Testis (tissue), 3 donors: Measurements from ENCODE around the gene MS4A15. TPM values are rescaled to one million over a fixed set of nuclear protein-coding genes. Genes with fewer than 3 reads are reported as not detected.

ENCODE experiments used
- DNase-seq: peaks from one replicate; pipeline ENCODE4 v3.0.0-alpha.2; 2019
- H3K27ac ChIP-seq, 2 donors: fragments of 200-600 bp; sonication (generic); one replicate each; pipeline ENCODE4 v1.5.1; 2019
- H3K27me3 ChIP-seq: fragments of 200-600 bp; sonication (generic); one replicate; pipeline ENCODE4 v1.5.1; 2019
- H3K36me3 ChIP-seq: fragments of 200-600 bp; sonication (generic); one replicate; pipeline ENCODE4 v1.5.1; 2017; ENCODE audit warnings: low read depth; ENCODE audit errors: missing control alignments
- H3K4me1 ChIP-seq: fragments of 200-600 bp; sonication (generic); one replicate; pipeline ENCODE4 v1.5.1; 2019
- H3K4me3 ChIP-seq, 2 donors: fragments of 200-600 bp; sonication (generic); one replicate each; pipeline ENCODE4 v1.5.1; 2017 to 2019
- H3K9me3 ChIP-seq: fragments of 200-600 bp; sonication (generic); one replicate; pipeline ENCODE4 v1.5.1; 2017
- POLR2A ChIP-seq: fragments of 450-650 bp; IDR thresholded peaks from one replicate; pipeline ENCODE4 v1.6.1; 2017; ENCODE audit warnings: antibody characterized with exemption, mild to moderate bottlenecking, moderate library complexity
- WGBS, 2 donors: methylation state at CpG; one replicate each; pipeline ENCODE4 v1.1.5; 2018; 5-methylcytosine and 5-hydroxymethylcytosine counted together
- intact Hi-C: fragments of 100-400 bp; cut with DNase I; formaldehyde crosslinking; loops from one replicate; pipeline ENCODE4 v1.15.1; 2023; ENCODE audit warnings: low total_unique reads
- polyA plus RNA-seq: library from polyadenylated mRNA; stranded (reverse); fragments of 350-450 nt; fragmentation: Illumina TruSeq; extraction: RNeasy Lipid Tissue Mini Kit (QIAGEN cat#74804); gene quantifications from one replicate; pipeline ENCODE4 v1.2.3, GENCODE V29; 2014; ENCODE audit warnings: low read depth, low replicate concordance; ENCODE audit not compliant: insufficient read depth
- total RNA-seq, 2 donors: library from RNA; depleted of rRNA; stranded (reverse); fragments of >200 nt; gene quantifications; one replicate each; pipeline ENCODE4 v1.2.3, GENCODE V29; 2016
- TF ChIP-seq, protein P1 (sequence below), 3 experiments: fragments of 450-650 bp in 2 of 3; fragments of 200-600 bp in 1 of 3; sonication (generic) in 1 of 3; IDR thresholded peaks; one replicate each; pipeline ENCODE4 v1.5.1; 2016 to 2019; ENCODE audit warnings: antibody characterized with exemption in 3 of 3, mild to moderate bottlenecking in 2 of 3, moderate library complexity in 1 of 3

Gene MS4A15
- total and polyA plus RNA-seq, 3 donors from 2014 or later, result 0.31 to 0.82 (median 0.56) TPM

DNA sequence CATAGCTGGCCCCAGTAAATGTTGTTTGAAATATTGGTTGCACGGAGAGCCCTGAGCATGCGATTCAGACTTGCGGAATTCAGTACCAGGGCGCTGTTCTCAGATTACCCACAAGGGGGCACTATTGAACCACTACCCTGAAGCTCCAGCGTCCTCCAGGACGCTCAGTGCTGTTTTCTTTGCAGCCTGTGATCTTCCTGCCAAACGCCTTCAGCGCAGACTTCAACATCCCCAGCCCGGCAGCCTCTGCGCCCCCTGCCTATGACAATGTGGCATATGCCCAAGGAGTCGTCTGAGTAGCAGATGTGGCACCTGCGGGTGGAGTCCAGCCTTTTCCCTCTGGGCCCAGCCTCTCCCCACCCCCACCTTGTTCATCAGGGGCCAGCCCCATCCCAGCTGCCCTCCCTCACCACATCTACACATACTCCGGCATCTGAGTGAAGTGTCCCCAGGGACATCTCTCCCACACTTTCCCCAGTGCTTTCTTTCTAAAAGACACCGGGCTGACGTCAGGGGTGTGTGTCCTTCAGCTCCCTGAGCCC lies 18.8 kb downstream of the MS4A15 start:
- DNase-seq, result peak; percentile 95
- no peaks in the 10 kb centered on the region for H3K36me3 ChIP-seq
- intact Hi-C loops, result no loop called here
- no peak for TF ChIP-seq POLR2A
- TF ChIP-seq, protein P1, sequence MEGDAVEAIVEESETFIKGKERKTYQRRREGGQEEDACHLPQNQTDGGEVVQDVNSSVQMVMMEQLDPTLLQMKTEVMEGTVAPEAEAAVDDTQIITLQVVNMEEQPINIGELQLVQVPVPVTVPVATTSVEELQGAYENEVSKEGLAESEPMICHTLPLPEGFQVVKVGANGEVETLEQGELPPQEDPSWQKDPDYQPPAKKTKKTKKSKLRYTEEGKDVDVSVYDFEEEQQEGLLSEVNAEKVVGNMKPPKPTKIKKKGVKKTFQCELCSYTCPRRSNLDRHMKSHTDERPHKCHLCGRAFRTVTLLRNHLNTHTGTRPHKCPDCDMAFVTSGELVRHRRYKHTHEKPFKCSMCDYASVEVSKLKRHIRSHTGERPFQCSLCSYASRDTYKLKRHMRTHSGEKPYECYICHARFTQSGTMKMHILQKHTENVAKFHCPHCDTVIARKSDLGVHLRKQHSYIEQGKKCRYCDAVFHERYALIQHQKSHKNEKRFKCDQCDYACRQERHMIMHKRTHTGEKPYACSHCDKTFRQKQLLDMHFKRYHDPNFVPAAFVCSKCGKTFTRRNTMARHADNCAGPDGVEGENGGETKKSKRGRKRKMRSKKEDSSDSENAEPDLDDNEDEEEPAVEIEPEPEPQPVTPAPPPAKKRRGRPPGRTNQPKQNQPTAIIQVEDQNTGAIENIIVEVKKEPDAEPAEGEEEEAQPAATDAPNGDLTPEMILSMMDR (IDR thresholded peaks at IDR 0.05), result peak; percentile 91 to 95 (median 94)
- H3K27me3 ChIP-seq, result no peaks in the 10 kb centered on the region
- peaks cover 12% of the 10 kb centered on the region for H3K4me1 ChIP-seq
- 5 to 13% methylated on average over 15 of the region's 15 CpGs for WGBS, 2 donors
- no peak overlapping the region for H3K4me3 ChIP-seq
- H3K27ac ChIP-seq, result no peak overlapping the region
- H3K9me3 ChIP-seq, result no peaks in the 10 kb centered on the region

DNA sequence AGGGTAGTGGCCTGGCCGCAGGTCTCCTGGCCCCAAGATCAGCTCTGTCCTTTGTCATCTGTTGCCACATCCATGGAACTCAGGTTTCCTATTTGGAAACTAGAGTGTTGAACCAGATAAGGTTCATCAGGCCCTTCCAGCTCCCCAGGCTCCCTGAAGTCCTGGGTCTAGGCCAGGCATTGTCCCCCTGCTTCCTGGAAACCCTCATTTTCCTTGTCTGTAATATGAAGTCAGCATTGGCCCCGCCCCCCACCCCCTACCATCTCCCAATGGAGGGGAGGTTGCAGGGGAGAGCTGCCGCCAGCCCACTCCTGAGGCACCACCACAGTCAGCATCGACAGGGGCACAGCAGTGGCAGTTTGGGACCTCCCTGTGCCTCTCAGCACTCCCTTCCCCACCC lies 19.5 kb downstream of the MS4A15 start:
- no peak overlapping the region for H3K4me3 ChIP-seq
- no peaks in the 10 kb centered on the region for H3K27me3 ChIP-seq
- TF ChIP-seq, protein P1 (IDR thresholded peaks at IDR 0.05), result no peak
- TF ChIP-seq POLR2A, result no peak
- DNase-seq, result no peak
- no peak overlapping the region for H3K27ac ChIP-seq
- H3K36me3 ChIP-seq, result no peaks in the 10 kb centered on the region
- 71 to 90% methylated on average over 4 of the region's 4 CpGs for WGBS, 2 donors
- peaks cover 12% of the 10 kb centered on the region for H3K4me1 ChIP-seq
- no peaks in the 10 kb centered on the region for H3K9me3 ChIP-seq
- intact Hi-C loops, result no loop called here

- H3K4me1 ChIP-seq, result peaks cover 12% of the 10 kb centered on the region
- no peak for DNase-seq
- intact Hi-C loops, result no loop called here
- H3K36me3 ChIP-seq, result no peaks in the 10 kb centered on the region
- H3K9me3 ChIP-seq, result no peaks in the 10 kb centered on the region
- H3K4me3 ChIP-seq, result no peak overlapping the region
- H3K27me3 ChIP-seq, result no peaks in the 10 kb centered on the region
- WGBS, 2 donors, result 74 to 75% methylated on average over 4 of the region's 4 CpGs
- H3K27ac ChIP-seq, result no peak overlapping the region
- TF ChIP-seq, protein P1 (IDR thresholded peaks at IDR 0.05), result no peak
Observed at GRCh38 chr11:60777106-60777505, 20.4 kb downstream of the MS4A15 start.

- no peak overlapping the region for H3K4me3 ChIP-seq
- intact Hi-C loops, result no loop called here
- no peak for DNase-seq
- H3K9me3 ChIP-seq, result no peaks in the 10 kb centered on the region
- H3K27ac ChIP-seq, result no peak overlapping the region
- H3K36me3 ChIP-seq, result no peaks in the 10 kb centered on the region
- 36 to 41% methylated on average over 2 of the region's 2 CpGs for WGBS, 2 donors
- peaks cover 12% of the 10 kb centered on the region for H3K4me1 ChIP-seq
- no peaks in the 10 kb centered on the region for H3K27me3 ChIP-seq
- TF ChIP-seq POLR2A, result no peak
- TF ChIP-seq, protein P1 (IDR thresholded peaks at IDR 0.05), result no peak
Observed at GRCh38 chr11:60777572-60777971, 20.9 kb downstream of the MS4A15 start.

DNA sequence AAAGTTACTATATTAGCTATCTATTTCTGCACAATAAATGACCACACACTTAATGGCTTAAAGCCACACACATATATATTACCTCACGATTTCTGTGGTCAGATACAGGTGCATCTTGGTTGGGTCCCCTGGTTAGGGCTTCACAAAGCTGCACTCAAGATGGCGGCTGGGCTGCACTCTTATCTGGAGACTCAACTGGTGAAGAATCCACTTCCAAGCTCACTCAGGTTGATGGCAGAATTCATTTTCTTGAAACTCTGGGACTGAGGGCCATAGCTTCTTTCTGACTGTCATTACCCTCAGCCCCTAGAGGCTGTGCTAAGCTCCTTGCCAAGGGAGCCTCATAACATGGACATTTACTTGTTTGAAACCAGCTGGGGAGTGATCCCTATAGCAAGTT lies 23.4 kb downstream of the MS4A15 start:
- peaks cover 6% of the 10 kb centered on the region for H3K4me1 ChIP-seq
- DNase-seq, result no peak
- no peaks in the 10 kb centered on the region for H3K27me3 ChIP-seq
- 95 to 98% methylated on average over 2 of the region's 2 CpGs for whole genome bisulfite sequencing, 2 donors
- H3K36me3 ChIP-seq, result no peaks in the 10 kb centered on the region
- no peak overlapping the region for H3K4me3 ChIP-seq
- TF ChIP-seq, protein P1 (IDR thresholded peaks at IDR 0.05), result no peak
- TF ChIP-seq POLR2A, result no peak
- H3K27ac ChIP-seq, result no peak overlapping the region
- H3K9me3 ChIP-seq, result no peaks in the 10 kb centered on the region
- intact Hi-C loops, result no loop called here
